ENCODE measurements around the gene STBD1.
"Not testable (repeated sequence)": the region's sequence is repeated elsewhere in the genome, so short reads cannot be mapped to it uniquely, and the experiment has no call there.

The STBD1 gene

GRCh38 chr4:76282941-76283689 is 23.4 kb upstream of the STBD1 start:
- DNase-seq (ENCODE audit: low read depth) = no peak
- no peak for TF ChIP-seq CTCF (conservative IDR thresholded peaks at IDR 0.05; ENCODE audit: control insufficient read depth, insufficient read depth, low read depth, low read length)
- H3K4me3 ChIP-seq (ENCODE audit: control insufficient read depth, low read depth, low read length) = no peak overlapping the region

- H3K4me3 ChIP-seq (ENCODE audit: control insufficient read depth, low read depth, low read length) = no peak overlapping the region
- TF ChIP-seq CTCF (conservative IDR thresholded peaks at IDR 0.05; ENCODE audit: control insufficient read depth, insufficient read depth, low read depth, low read length) = no peak
- DNase-seq (ENCODE audit: low read depth) = peak; percentile 6
These were observed 22.6 kb upstream of the STBD1 start for GRCh38 chr4:76283900-76284299.

GRCh38 chr4:76287811-76288210 is 18.7 kb upstream of the STBD1 start:
- DNase-seq (ENCODE audit: low read depth); H3K4me3 ChIP-seq (ENCODE audit: control insufficient read depth, low read depth, low read length): not testable (repeated sequence)

GRCh38 chr4:76292730-76293129 is 13.8 kb upstream of the STBD1 start:
- TF ChIP-seq CTCF (conservative IDR thresholded peaks at IDR 0.05; ENCODE audit: control insufficient read depth, insufficient read depth, low read depth, low read length) = no peak
- DNase-seq (ENCODE audit: low read depth) = no peak

GRCh38 chr4:76293772-76294171 is 12.8 kb upstream of the STBD1 start:
- H3K4me3 ChIP-seq (ENCODE audit: control insufficient read depth, low read depth, low read length) = no peak overlapping the region
- no peak for TF ChIP-seq CTCF (conservative IDR thresholded peaks at IDR 0.05; ENCODE audit: control insufficient read depth, insufficient read depth, low read depth, low read length)
- peak; percentile 25 for DNase-seq (ENCODE audit: low read depth)

More at GRCh38 chr4:76292730-76293129, 13.8 kb upstream of the STBD1 start:
- H3K4me3 ChIP-seq (ENCODE audit: control insufficient read depth, low read depth, low read length) = no peak overlapping the region

- DNase-seq (ENCODE audit: low read depth) = no peak
- H3K4me3 ChIP-seq (ENCODE audit: control insufficient read depth, low read depth, low read length) = no peak overlapping the region
- no peak for TF ChIP-seq CTCF (conservative IDR thresholded peaks at IDR 0.05; ENCODE audit: control insufficient read depth, insufficient read depth, low read depth, low read length)
These were observed 10.2 kb upstream of the STBD1 start for GRCh38 chr4:76296286-76296820.

- TF ChIP-seq CTCF (conservative IDR thresholded peaks at IDR 0.05; ENCODE audit: control insufficient read depth, insufficient read depth, low read depth, low read length) = no peak
- no peak for DNase-seq (ENCODE audit: low read depth)
- H3K4me3 ChIP-seq (ENCODE audit: control insufficient read depth, low read depth, low read length) = no peak overlapping the region
These were observed 8.3 kb upstream of the STBD1 start for GRCh38 chr4:76298227-76298626.

Data from fibroblast of mammary gland (primary cell).